GM21367 (cell line): Measurements from ENCODE around the gene ZNF43.
"Not testable (repeated sequence)": the region's sequence is repeated elsewhere in the genome, so short reads cannot be mapped to it uniquely, and the experiment has no call there.

ENCODE experiments used
- ATAC-seq: cut with Tn5 transposase; IDR thresholded peaks from one replicate; pipeline ENCODE4 v1.9.1; 2021; ENCODE audit not compliant: unreplicated experiment

ZNF43 gene

GRCh38 chr19:21835810-21836444, at the start of gene ZNF43:
Gene ZNF43, minus strand, starts transcription at chr19:21836182. Its CDS starts 144 bp downstream, at chr19:21836038.
- ATAC-seq = peak; percentile 89

- ATAC-seq = not testable (repeated sequence)
These were observed 49.5 kb upstream of the ZNF43 start for GRCh38 chr19:21885516-21885915.

GRCh38 chr19:21884786-21885185, 48.8 kb upstream of the ZNF43 start:
- not testable (repeated sequence) for ATAC-seq

- no peak for ATAC-seq
These were observed 47.5 kb upstream of the ZNF43 start for GRCh38 chr19:21883516-21883915.

- ATAC-seq = not testable (repeated sequence)
These were observed 44.8 kb upstream of the ZNF43 start for GRCh38 chr19:21880761-21881160.

GRCh38 chr19:21878646-21879045, 42.7 kb upstream of the ZNF43 start:
- no peak for ATAC-seq

GRCh38 chr19:21877976-21878375, 42.0 kb upstream of the ZNF43 start:
- no peak for ATAC-seq

GRCh38 chr19:21876608-21877007, 40.6 kb upstream of the ZNF43 start:
- not testable (repeated sequence) for ATAC-seq

GRCh38 chr19:21856773-21857514, 21.0 kb upstream of the ZNF43 start:
- ATAC-seq = no peak

- peak; percentile 95 for ATAC-seq
These were observed 15.8 kb upstream of the ZNF43 start for GRCh38 chr19:21851596-21852345.

- ATAC-seq = no peak
These were observed 14.8 kb upstream of the ZNF43 start for GRCh38 chr19:21850656-21851255.

- no peak for ATAC-seq
These were observed 12.7 kb upstream of the ZNF43 start for GRCh38 chr19:21848706-21849105.

- no peak for ATAC-seq
These were observed 7.1 kb upstream of the ZNF43 start for GRCh38 chr19:21843081-21843480.

- ATAC-seq = no peak
These were observed 5.6 kb upstream of the ZNF43 start for GRCh38 chr19:21841488-21842097.

GRCh38 chr19:21841081-21841480, 5.1 kb upstream of the ZNF43 start:
- no peak for ATAC-seq

- ATAC-seq = no peak
These were observed 4.0 kb upstream of the ZNF43 start for GRCh38 chr19:21839976-21840375.

GRCh38 chr19:21838646-21839045, 2.7 kb upstream of the ZNF43 start:
- ATAC-seq = no peak

GRCh38 chr19:21835429-21835809, 563 bp downstream of the ZNF43 start:
- ATAC-seq = no peak

- ATAC-seq = no peak
These were observed 2.2 kb downstream of the ZNF43 start for GRCh38 chr19:21833733-21834132.

GRCh38 chr19:21824679-21825078, 11.3 kb downstream of the ZNF43 start:
- ATAC-seq = no peak

- ATAC-seq = no peak
These were observed 12.8 kb downstream of the ZNF43 start for GRCh38 chr19:21823224-21823623.
